GM10248 (cell line): ENCODE data around the gene LRRC43.

Experiments used
- CTCF ChIA-PET: fragments of 300-600 bp; sonication (Branson Sonifier 250); formaldehyde crosslinking; extraction: SDS; loops from one replicate; lab custom pipeline; 2021; ENCODE audit warnings: antibody characterized with exemption; lab: Yijun Ruan, JAX
- POLR2A ChIA-PET: fragments of 350-650 bp; sonication (Branson Sonifier 250); formaldehyde crosslinking; extraction: SDS; loops from one replicate; lab custom pipeline; 2020; ENCODE audit warnings: antibody characterized with exemption; lab: Yijun Ruan, JAX
- DNase-seq: peaks from one replicate; pipeline ENCODE4 v3.0.0; 2012; ENCODE audit errors: extremely low spot score
- TF ChIP-seq, protein P1 (sequence below): IDR thresholded peaks from 2 replicates; pipeline ENCODE4 v1.5.1; 2012; ENCODE audit warnings: mild to moderate bottlenecking, low read depth; ENCODE audit errors: extremely low read depth, missing control alignments, control extremely low read depth

Gene LRRC43

DNA sequence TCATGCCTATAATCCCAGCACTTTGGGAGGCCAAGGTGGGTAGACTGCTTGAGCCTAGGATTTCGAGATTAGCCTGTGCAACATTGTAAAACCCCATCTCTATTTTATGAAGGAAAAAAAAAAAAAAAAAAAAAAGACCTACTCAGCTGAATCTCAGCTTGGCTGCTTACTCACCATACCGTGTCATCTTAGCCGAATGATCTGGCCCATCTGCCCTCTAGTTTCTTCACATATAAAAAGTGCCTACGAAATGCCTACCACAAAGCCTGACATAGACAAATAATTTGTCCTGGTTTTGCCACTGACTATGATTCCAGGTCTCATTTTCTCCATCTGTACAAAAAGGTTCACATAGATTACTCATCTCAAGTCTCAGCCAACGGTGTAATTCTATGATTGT is 32.8 kb downstream of the LRRC43 start:
- TF ChIP-seq, protein P1, sequence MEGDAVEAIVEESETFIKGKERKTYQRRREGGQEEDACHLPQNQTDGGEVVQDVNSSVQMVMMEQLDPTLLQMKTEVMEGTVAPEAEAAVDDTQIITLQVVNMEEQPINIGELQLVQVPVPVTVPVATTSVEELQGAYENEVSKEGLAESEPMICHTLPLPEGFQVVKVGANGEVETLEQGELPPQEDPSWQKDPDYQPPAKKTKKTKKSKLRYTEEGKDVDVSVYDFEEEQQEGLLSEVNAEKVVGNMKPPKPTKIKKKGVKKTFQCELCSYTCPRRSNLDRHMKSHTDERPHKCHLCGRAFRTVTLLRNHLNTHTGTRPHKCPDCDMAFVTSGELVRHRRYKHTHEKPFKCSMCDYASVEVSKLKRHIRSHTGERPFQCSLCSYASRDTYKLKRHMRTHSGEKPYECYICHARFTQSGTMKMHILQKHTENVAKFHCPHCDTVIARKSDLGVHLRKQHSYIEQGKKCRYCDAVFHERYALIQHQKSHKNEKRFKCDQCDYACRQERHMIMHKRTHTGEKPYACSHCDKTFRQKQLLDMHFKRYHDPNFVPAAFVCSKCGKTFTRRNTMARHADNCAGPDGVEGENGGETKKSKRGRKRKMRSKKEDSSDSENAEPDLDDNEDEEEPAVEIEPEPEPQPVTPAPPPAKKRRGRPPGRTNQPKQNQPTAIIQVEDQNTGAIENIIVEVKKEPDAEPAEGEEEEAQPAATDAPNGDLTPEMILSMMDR = no peak
- ChIA-PET CTCF (interaction anchor here (0.7 to 2.5 kb wide), 3 partner anchors 8 to 15 kb away, joined by 3 to 8 read pairs (median 3); no protein-coding TSS in a partner anchor), POLR2A (interaction anchor here (0.5 to 0.7 kb wide), 2 partner anchors 28 to 562 kb away, joined by 3 to 7 read pairs; no protein-coding TSS in a partner anchor)
- no peak for DNase-seq

DNA sequence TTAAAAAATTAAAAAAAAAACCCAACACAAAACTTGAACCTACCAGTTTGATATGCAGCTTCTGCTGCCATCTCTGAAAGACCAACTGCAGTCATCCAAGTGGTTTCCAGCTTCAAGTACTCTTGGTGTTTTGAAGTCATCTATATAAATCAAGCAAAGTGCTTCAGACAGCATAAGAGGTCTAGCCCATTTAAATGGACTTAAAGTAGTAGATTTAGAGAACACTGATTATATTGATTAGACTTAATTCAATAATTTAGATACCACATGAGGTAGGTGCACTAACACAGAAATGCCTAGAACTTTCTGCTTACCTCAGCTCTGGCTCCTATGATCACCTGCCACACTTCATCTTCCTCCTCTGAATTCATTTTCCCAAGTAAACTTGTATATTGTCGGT is 33.5 kb downstream of the LRRC43 start:
- DNase-seq = no peak
- ChIA-PET POLR2A (no interaction called here), CTCF (interaction anchor here (0.7 kb wide), 2 partner anchors 12 to 14 kb away, joined by 3 read pairs; no protein-coding TSS in a partner anchor)
- TF ChIP-seq, protein P1 = no peak

DNA sequence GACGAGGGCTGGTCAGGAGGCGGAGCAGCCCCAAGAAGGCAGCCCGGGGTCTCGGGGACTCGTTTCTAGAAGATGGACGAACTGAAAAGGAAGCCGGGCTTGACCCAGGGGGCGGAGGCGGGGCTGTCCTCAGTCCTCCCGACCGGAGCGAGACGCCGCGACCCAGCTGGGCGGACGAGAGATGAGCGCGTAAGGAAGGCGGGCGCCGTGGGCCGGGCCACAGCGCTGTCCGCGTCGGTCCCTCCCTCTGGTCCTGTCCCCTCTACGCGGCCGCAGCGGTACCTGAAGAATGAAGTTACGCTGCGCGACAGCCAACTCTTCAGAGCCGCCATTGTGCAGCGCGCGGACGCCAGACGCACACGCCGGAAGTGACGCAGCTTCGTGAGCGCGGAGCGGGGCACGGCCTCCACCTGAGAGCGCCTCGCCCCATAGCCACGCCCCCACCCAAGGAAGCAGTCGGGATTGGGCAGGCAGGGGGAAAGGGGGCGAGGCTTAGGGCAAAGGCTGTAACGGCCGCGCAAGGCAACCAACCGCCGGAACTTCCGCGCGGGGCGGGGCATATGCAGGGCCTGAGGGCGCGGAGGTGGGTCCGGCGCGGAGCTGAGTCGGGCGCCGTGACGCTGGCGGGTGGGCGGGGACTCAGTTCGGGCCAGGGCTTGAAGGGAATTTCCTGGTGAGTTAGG is 42.9 kb downstream of the LRRC43 start, which contains the start of gene DIABLO:
Gene DIABLO, minus strand, starts transcription at position 370 of the 683 bp plus-strand sequence. Its CDS starts 38 bp downstream, at position 332.
- TF ChIP-seq, protein P1 = no peak
- ChIA-PET CTCF (interaction anchor here (1.0 to 1.3 kb wide), 2 partner anchors 33 to 38 kb away, joined by 3 to 4 read pairs; no protein-coding TSS in a partner anchor), POLR2A (interaction anchor here (0.6 to 1.5 kb wide), 5 partner anchors 14 to 1234 kb away, joined by 3 to 5 read pairs (median 3); partner anchors contain the start of gene ZCCHC8)
- peak; percentile 99 for DNase-seq

DNA sequence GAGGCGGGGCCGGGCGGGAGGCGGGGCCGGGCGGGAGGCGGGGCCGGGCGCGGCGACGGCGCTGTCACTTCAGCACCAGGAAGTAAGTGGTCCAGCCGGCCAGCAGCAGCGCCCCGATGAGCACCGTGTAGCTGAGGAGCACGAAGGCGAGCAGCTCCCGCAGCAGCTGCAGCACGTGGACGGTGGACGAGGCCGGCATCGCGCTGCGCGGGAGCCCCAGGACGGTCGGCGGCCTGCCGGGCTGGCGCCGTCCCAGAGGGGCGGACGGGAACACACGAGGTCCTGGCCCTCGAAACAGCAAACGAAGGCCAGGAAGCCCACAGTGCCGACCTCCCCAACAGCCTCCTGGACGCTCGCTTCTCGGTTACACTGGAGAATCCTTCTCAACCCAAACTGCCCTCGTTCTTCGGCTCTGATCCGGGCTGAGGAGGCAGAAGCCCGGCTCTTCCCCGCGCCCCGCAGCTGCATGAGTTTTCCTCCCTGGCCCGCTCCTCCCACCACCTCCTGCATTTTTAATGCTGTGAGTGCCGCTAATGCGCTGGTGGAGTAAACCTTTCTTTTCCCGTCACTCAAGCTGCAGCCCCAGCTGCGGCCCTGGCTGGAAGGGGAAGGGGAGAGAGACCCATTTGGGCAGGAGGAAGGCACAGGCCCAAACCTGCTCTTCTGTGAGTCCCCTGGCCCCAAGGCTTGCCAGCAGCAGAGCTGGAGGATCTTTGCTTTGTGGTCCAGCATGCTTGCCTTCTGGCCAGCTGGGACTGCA is 43.6 kb downstream of the LRRC43 start:
- DNase-seq = no peak
- POLR2A ChIA-PET = interaction anchor here (0.9 to 1.5 kb wide), 4 partner anchors 15 to 274 kb away, joined by 3 to 4 read pairs (median 3); partner anchors contain the start of gene ZCCHC8
- TF ChIP-seq, protein P1 = no peak
- CTCF ChIA-PET = interaction anchor here (1.0 to 1.9 kb wide), 3 partner anchors 34 to 40 kb away, joined by 3 to 4 read pairs (median 4); partner anchors contain the start of gene VPS33A

DNA sequence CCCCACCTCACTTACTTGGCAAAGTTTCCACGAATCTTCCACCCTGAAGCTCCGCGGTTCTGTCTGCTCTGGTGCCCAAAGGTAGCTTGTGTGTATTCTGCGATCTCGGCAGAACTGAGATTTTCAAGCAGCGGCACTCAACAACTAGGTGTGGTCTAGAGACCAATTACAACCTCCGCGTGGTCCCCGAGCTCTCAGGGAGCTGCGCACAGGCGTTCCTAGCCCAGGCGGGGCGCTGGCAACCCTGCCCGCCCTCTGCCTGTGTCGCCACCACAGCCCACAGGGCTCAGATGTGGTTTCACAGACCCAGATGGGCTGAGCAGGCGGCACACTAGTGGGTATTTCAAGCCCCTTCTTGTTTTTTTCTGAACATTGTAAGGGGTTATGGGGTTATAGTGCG is 44.4 kb downstream of the LRRC43 start:
- ChIA-PET POLR2A (interaction anchor here (1.2 kb wide), 1 partner anchor 274 kb away, joined by 3 read pairs; the partner anchor contains the start of gene ZCCHC8), CTCF (interaction anchor here (1.9 kb wide), 1 partner anchor 39 kb away, joined by 4 read pairs; the partner anchor contains the start of gene VPS33A)
- TF ChIP-seq, protein P1 = no peak
- DNase-seq = no peak

DNA sequence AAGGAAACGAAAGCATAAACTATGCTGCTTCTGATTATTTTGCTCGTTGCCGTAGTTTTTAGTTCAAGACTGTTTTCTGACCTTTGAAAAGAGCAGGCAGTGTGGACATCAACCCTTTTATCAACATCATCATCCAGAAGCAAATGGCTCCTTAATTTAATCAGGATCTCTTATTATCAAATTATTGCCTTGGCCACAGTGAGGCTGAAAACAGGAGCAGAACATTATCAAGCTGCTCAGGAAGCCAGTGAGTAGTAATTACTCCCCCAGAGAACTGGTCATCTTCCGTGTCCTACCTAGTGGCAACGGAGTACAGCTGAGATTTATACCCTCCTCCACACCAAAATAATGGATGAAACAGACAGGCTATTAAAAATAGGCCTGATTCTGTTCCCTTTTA is 45.2 kb downstream of the LRRC43 start:
- DNase-seq = no peak
- ChIA-PET POLR2A (no interaction called here), CTCF (interaction anchor here (1.9 kb wide), 1 partner anchor 38 kb away, joined by 4 read pairs; the partner anchor contains the start of gene VPS33A)
- TF ChIP-seq, protein P1 = no peak
